ENCODE results near the gene GIT1.

Gene GIT1

DNA sequence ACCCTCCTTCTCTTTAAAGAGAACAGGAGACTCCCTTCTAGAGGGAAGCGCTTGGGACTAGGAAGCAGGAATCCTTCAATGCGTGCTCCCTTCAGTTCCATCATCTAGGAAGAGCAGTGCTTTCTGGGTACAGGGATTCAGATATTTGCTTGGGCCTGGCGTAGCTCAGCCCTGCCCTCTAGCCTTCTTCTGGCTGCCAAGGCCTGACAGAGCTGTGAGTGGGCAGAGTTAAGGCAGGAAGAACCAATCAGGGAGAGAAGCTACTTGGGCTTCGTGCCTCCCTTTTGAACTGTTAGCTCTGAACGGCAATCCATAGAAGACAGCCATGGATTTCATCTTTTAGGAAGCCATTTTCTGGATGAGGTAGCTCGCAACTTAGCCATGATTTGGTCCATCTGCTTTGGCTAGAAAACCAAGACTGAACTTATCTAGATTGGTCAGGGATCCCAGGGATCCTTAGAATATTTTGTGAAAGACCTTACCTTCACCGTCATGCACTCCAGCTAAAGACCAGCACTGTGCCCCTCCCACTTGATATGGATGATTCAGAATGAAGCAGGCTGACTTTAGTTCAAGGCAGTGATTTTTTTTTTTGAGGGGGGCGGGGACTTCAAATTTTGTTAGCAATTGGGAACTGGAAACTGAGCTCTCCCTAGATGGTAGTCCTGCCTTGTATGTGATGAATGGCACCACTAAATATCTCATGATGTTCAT lies 35.7 kb upstream of the GIT1 start:
- TF ChIP-seq, protein P1, sequence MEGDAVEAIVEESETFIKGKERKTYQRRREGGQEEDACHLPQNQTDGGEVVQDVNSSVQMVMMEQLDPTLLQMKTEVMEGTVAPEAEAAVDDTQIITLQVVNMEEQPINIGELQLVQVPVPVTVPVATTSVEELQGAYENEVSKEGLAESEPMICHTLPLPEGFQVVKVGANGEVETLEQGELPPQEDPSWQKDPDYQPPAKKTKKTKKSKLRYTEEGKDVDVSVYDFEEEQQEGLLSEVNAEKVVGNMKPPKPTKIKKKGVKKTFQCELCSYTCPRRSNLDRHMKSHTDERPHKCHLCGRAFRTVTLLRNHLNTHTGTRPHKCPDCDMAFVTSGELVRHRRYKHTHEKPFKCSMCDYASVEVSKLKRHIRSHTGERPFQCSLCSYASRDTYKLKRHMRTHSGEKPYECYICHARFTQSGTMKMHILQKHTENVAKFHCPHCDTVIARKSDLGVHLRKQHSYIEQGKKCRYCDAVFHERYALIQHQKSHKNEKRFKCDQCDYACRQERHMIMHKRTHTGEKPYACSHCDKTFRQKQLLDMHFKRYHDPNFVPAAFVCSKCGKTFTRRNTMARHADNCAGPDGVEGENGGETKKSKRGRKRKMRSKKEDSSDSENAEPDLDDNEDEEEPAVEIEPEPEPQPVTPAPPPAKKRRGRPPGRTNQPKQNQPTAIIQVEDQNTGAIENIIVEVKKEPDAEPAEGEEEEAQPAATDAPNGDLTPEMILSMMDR (IDR thresholded peaks at IDR 0.05; ENCODE audit: control insufficient read depth, extremely low read depth, insufficient read depth): no peak
- H3K4me3 ChIP-seq (ENCODE audit: low read depth, low read length): no peak overlapping the region
- no peak for DNase-seq (ENCODE audit: low read depth)

DNA sequence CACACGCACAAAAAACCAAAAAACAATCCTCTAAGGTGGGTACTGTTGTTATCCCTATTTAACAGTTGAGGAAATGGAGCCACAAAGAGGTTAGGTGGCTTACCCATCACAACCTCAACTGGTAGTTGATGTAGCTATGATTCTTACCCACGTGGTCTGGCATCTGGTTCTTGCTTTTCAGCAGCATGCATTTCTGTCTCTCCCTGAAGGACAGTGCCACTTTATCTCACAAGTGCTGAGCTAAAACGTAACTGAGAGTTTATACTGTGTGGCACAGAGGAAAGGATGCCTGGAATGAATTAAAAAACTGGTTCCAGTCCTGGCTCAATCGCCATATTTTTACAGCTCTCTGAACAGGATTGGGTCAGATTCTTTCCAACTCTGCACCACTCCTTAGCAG lies 35.1 kb upstream of the GIT1 start:
- no peak for DNase-seq (ENCODE audit: low read depth)
- H3K4me3 ChIP-seq (ENCODE audit: low read depth, low read length): no peak overlapping the region
- TF ChIP-seq, protein P1 (IDR thresholded peaks at IDR 0.05; ENCODE audit: control insufficient read depth, extremely low read depth, insufficient read depth): no peak

DNA sequence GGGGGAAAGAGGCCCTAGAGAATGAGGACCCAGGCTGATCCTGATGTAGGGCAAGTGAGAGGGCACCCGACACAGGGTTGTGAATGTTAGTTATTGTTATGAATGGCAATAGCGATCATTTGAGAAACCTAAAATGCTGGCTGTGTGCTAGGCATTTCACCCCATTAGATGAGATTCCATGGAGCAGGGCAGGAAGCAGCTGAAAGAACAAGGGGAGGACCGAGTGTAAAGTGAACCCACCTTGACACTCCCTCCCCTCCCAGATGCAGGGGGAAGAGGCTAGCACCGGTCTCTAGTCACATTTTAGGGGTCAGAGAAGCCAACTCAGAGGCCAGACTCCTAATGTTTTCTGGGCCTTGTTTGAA lies 33.8 kb upstream of the GIT1 start:
- DNase-seq (ENCODE audit: low read depth): no peak
- H3K4me3 ChIP-seq (ENCODE audit: low read depth, low read length): no peak overlapping the region
- TF ChIP-seq, protein P1 (IDR thresholded peaks at IDR 0.05; ENCODE audit: control insufficient read depth, extremely low read depth, insufficient read depth): no peak

DNA sequence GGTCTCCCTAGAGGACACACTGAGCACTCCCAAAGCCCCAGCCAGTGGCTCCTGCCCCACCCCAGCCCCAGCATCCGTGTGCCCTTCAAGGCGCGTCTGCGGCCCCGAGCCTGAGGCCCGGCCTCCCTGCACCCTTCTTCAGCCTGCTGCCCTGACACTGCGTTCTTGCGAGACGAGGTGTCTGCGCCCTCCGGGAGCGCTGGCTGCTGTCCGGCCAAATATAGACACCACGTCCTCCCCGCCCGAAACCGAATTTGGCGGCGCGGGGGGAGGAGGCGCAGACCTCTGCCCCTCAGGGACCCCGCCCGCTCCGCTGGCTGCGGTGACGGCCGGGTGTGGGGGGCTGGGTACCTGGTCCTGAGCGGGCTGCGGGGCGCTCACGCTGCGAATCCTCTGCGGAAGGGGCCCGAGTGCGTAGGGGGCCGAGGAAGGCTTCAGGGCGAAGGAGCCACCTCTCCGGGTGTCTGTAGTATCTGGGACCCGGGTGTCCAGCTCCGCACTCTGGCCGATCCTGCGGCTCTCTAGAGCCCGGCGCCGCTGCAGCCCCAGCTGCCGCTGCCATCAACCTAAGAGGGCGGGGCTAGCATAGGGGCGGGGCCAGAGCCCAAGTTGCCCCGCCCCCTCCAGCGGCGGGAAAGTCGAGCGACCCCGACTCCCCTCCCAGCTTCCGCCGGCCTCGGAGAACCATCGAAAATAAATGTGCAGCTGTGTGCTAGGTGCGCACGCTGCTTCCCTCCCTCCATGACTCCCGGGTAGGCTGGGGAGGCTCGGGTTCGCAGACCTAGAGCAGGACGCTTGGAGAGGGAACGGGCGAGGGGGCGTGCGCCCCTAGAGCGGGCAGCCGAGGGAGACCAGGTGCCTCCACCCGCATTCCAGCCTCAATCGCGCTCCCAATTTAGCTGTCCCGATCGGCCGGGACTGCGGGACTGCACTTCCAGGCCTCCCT lies 33.2 kb upstream of the GIT1 start, which contains the start of gene CORO6:
Gene CORO6, minus strand, starts transcription at position 576 of the 946 bp plus-strand sequence. CDS start 1,491 bp downstream, outside the sequence.
- TF ChIP-seq, protein P1 (IDR thresholded peaks at IDR 0.05; ENCODE audit: control insufficient read depth, extremely low read depth, insufficient read depth): no peak
- no peak within 1 kb of the TSS for H3K4me3 ChIP-seq (ENCODE audit: low read depth, low read length)
- DNase-seq (ENCODE audit: low read depth): no peak

DNA sequence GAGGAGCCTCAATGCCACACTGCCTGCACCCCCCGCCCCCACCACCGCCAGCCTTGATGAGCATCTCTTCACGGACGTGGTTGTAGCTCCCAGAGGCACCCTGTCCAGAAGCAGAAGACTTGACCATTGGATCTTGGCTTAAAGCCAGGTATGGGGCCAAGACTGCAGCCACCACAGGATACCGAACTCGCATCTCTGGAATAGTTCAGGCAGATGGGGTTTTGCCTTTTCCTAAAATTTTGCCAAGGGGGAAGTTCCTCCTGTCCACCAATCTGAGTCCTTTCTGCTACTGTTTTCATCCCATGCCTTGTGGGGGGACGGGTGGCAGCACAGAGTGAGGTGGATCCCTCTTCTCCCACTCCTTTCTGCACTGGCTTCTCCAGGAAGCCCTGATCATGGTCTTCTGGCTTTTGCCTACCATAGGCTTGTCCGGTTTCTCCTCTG lies 32.3 kb upstream of the GIT1 start:
- DNase-seq (ENCODE audit: low read depth): no peak
- H3K4me3 ChIP-seq (ENCODE audit: low read depth, low read length): no peak overlapping the region
- TF ChIP-seq, protein P1 (IDR thresholded peaks at IDR 0.05; ENCODE audit: control insufficient read depth, extremely low read depth, insufficient read depth): no peak

DNA sequence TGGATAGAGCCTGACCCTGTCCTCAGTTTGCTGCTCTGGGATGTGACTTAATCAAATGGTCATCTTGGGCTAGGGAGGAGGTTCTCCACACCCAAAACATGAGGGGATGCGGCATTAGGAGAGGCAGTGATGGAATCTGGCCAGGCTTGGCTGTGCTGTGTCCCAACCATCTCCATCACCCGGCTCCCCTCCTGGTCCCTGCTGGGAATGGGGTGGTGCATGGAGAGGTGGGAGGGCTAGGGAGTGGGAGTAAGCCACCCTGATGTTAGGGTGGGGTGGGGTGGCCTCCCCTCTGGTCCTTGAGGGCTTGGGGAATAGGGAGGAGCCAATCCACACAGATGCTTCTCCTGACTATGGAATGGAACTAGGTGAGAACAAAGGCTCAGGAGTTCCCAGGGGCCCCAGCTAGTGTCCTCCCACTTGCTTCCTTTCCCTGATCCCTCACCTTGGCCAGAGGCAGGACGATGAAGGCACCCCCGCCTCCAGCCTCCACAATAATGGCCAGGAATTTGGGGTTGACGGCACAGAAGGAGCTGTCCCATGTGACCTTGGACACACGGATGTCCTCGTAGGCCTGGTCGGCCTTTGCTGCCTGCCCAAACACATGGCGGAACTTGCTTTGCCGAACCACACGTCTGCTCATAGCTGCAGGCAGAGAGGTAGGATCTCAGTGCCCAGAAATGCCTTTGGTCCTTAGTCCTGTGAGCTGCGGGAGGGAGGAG lies 31.5 kb upstream of the GIT1 start:
- TF ChIP-seq, protein P1 (IDR thresholded peaks at IDR 0.05; ENCODE audit: control insufficient read depth, extremely low read depth, insufficient read depth): no peak
- DNase-seq (ENCODE audit: low read depth): no peak
- H3K4me3 ChIP-seq (ENCODE audit: low read depth, low read length): no peak overlapping the region
